NCI-H146 treated with DMSO at 0.1 percent for 48 hours (cell line): Measurements from ENCODE around the gene SERPINA1.
"Not testable (repeated sequence)": the region's sequence is repeated elsewhere in the genome, so short reads cannot be mapped to it uniquely, and the experiment has no call there.

ENCODE experiments used
- DNase-seq: peaks from one replicate; lab custom pipeline; 2025; ENCODE audit not compliant: unreplicated experiment; lab: John Stamatoyannopoulos, UW

The SERPINA1 gene

DNA sequence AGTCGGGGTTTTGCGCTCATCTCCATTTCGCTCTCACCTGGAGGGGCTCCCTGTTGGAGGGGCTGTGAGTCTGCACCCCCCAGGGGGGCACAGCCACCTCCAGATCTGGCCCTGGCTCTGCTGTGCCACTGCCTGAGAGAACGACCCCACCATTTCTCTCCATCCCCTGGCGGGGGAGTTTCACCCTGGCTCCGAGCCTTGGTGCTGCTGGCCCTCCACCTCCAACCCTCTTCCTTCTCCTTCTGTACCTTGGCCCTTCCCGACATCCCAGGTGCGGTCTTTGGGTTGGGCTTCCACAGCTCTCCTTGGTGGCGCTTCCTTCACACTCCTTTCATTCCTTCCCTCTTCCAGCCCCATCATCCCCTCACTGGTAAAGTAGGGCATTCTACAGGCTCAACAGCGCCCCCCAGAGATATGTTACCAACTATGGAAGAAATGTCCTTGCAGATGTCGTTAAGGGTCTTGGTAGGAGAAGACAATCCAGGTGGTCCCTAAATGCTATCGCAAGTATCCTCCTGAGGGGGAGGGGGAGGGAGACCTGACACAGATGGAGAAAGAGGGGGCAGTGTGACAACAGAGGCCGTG is 16.3 kb downstream of the SERPINA1 start:
- no peak for DNase-seq

- DNase-seq = no peak
Measured at GRCh38 chr14:94370524-94370910, 17.9 kb downstream of the SERPINA1 start.

GRCh38 chr14:94369766-94370523 is 18.5 kb downstream of the SERPINA1 start:
- not testable (repeated sequence) for DNase-seq

DNA sequence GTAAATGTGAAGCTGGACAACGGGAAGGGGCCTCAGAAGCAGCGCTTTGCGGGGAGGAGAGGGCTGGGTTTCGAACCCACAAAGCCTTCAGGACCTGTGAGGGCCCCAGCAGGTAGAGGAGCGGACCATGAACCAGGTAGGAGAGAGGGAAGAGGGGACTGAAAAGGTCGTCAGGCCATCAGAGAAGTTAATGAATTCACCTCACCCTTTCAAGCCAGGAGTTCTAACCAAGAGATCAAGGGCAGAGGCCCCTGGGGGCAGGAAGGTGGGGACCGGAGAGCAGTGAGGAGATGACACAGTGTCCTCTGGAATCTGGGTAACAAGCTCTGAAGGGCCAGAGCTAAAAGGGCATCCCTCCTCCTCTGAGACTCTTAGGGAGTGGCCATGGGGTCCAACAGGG is 19.4 kb downstream of the SERPINA1 start:
- DNase-seq = no peak

DNA sequence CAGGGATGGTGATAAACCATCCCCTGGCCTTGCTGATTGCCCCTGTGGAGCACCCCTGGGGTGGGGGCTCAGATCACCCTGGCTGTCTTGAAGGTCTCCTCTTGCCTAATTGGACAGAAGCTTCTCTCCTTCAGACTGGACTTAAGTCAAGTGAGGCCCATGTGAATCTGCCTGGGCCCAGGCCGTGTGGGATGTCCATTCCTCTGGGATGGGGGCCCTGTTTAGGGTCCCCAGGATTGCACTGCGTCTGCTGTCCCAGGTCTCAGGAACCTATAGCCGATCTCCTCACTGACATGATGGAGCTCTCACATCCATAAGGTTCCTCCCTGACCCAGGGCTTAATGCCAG is 20.2 kb downstream of the SERPINA1 start:
- DNase-seq = no peak

DNA sequence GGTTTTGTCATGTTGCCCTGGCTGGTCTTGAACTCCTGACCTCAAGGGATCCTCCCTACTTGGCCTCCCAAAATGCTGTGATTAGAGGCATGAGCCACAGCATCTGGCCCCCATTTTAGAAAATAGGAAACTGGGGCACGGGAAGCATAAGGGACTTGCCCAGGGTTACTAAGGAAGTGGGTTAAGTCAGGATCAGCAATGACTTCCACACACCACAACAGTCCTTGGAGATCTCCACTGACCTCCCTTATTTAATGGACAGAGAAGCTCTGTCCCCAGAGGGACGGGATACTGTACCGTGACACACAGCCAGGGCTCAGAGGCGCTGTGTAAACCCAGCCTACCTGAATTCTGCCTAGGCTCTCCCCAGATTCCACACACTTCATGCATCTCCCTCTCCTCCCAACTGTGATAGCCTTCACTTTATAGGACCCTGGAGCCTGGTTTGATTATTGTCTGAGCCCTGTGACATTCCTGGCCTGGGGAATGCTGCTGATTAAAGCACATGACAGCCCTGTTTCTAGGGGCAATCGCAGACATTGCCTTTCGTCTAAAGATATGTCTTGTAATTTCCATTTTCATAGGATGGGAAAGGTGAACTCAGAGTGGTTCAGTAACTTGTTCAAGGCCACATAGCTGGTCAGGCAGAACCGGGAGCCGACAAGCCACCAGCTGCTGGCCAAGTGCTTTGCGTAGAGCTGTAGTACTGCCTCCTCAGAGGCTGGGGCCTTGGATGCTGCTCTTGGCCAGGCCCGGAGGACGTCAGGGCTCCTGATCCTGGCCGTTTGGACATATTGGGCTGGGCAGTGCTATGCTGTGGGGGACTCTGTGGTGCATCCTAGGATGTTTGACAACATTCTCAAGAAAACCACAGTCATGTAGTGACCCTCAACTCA is 20.8 kb downstream of the SERPINA1 start:
- no peak for DNase-seq

GRCh38 chr14:94366146-94366915 is 22.1 kb downstream of the SERPINA1 start, which contains the start of gene SERPINA2:
TSS of gene SERPINA2 (minus strand) at chr14:94366698.
- DNase-seq = no peak

DNA sequence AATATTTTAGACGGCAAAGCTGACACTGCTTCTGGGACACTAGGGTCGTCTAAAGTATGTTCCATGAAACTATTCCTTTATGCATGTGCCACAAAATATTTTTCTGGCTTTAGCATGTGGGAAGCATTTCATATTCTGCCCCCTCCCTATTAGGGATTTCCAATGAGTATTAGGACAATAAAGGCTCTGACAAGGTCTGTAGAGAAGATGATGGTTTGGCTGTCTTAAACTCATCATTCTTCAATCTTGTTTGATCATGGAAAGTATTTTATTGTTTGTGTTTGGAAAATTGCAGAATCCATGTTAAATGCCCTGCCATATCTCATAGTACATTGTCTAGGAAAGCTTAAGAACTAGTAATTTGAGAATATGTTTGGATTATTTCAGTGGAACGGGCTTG is 22.8 kb downstream of the SERPINA1 start:
- no peak for DNase-seq

GRCh38 chr14:94364964-94365363 is 23.4 kb downstream of the SERPINA1 start:
- no peak for DNase-seq

DNA sequence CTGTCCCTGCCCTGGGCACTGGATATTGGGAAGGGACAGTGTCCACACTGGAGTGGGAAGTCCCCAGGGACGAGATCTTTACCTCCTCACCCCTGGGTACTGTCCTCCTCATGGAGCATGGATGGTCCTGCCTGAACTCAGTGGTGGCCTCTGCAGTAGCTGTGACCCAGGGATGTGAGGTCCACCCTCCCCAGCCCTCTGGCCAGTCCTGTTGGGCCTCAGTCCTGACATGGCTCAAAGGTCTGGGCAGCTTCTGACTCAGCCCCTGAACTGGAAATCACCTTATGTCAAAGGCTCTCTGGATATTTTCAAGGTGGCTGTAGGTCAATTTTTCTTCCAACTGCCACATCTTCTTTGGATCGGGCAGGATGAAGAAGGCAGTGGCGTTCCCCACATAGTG is 24.4 kb downstream of the SERPINA1 start:
- no peak for DNase-seq

DNA sequence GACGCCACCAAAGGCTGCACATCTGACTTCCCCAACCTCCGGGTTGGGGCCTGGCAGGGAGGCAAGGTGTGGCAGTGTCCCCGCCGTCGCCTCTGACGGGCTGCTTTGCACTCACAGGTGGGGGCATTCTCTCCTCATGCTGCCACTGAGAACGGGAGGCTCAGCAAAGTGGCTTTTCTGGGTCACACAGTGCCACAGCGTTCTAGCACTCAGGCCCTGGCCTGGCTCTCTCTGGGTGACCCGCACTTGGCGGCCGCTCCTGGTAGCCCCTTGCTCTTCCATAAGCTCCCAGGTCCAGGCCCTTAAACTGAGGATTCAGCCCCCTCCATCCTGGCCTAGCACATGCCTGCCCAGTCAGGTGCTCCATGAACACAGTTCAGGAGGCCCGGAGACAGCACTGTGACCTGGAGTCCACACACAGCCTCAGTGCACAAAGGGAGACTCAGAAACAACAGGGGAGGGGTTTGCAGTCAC is 25.2 kb downstream of the SERPINA1 start:
- DNase-seq = no peak

GRCh38 chr14:94362614-94363133 is 25.7 kb downstream of the SERPINA1 start:
- DNase-seq = no peak

GRCh38 chr14:94361682-94362081 is 26.7 kb downstream of the SERPINA1 start:
- no peak for DNase-seq

GRCh38 chr14:94360945-94361565 is 27.3 kb downstream of the SERPINA1 start:
- no peak for DNase-seq

GRCh38 chr14:94357166-94357565 is 31.2 kb downstream of the SERPINA1 start:
- DNase-seq = no peak

DNA sequence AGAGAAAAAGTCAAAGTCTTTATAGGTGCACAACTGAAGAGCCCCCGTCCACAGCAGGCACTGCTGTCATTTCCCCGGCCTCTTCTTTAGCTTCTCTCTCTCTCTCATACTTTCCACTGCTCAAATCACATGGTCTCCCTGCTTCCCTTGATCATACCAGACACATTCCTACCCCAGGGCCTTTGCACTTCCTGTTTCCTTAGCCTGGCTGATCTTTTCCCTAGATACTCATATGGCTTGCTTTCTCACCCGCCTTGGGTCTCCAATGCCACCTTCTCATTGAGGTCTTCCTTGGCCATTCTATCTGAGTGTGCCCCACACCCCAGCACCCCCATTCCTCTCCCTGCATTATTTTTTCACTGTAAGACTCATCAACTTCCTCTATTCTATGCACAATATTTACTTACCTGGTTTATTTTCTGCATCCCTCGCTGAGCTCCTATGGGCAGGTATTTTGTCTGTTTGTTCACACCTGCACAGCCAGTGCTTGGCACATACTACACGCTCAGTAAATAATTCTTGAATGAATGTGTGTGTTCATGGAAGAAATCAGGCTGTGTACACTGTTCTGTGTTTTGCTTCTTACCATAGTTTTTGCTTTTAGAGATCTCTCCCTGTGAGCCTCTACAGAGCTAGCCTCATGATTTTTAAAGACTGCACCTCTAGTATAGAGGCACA is 31.9 kb downstream of the SERPINA1 start:
- no peak for DNase-seq

- no peak for DNase-seq
Measured at GRCh38 chr14:94355191-94355794, 33.1 kb downstream of the SERPINA1 start.

DNA sequence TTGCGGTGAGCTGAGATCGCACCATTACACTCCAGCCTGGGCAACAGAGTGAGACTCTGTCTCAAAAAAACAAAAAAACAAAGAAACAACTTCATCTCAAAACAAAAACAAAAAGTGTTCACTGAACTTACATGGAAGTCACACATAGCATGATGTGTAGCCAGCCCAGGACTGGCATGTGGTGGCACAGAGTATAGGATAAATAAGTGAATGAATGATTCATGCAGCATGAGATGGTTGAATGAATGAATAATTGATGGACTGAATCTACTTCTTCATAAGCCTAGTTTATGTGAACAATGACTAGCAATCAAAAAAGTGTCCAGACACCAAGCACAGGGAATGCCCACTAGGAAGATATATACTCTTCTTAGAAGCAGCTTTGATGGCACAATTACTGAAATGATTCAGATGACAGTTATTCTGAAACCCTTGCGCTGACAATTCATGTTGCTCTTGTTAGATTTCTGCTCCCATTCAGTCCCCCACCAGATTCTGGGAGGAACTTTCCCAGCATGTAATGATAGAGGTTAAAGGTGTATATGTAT is 33.7 kb downstream of the SERPINA1 start:
- no peak for DNase-seq

DNA sequence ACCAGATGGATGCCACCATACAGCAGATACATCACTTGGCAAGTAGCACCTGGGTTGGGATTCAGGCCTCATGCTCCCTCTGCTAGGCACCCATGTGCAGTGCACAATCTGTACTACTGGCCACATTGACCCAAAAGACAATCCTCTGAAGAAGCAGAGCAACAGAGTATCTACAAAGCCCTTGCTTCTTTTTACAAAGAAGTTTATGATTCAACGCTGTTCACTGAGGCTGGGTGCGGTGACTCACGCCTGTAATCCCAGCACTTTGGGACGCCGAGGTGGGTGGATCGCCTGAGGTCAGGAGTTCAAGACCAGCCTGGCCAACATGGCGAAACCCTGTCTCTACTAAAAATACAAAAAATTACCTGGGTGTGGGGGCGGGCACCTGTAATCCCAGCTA is 34.2 kb downstream of the SERPINA1 start:
- not testable (repeated sequence) for DNase-seq
